Gastrocnemius medialis (tissue), 4 donors: ENCODE results near the gene LRRC10.

ENCODE experiments used
- CTCF ChIP-seq, 5 experiments: fragments of 450-650 bp in 3 of 5; fragments of 200-600 bp in 2 of 5; sonication (generic) in 2 of 5; IDR thresholded peaks in 4 of 5; conservative IDR thresholded peaks in 1 of 5; 1 replicate in 4 of 5; 2 replicates in 1 of 5; pipeline ENCODE4 v1.5.1; 2016 to 2019; ENCODE audit warnings: antibody characterized with exemption in 5 of 5, mild to moderate bottlenecking in 3 of 5, moderate library complexity in 3 of 5
- POLR2A ChIP-seq, 2 donors: fragments of 450-650 bp; IDR thresholded peaks; one replicate each; pipeline ENCODE4 v1.6.1; 2017; ENCODE audit warnings: antibody characterized with exemption in 2 of 2, mild to moderate bottlenecking in 2 of 2, moderate library complexity in 2 of 2

GRCh38 chr12:69600804-69601203 is 9.9 kb downstream of the LRRC10 start:
- TF ChIP-seq POLR2A (IDR thresholded peaks at IDR 0.05) (no peak), CTCF (IDR thresholded peaks at IDR 0.05 in 4 of 5, conservative IDR thresholded peaks at IDR 0.05 in 1 of 5) (no peak)
